NK-92 (cell line): ENCODE data around the gene REEP1.
"Not testable (repeated sequence)": the region's sequence is repeated elsewhere in the genome, so short reads cannot be mapped to it uniquely, and the experiment has no call there.

Source experiments
- DNase-seq: peaks from one replicate; lab custom pipeline; 2025; ENCODE audit not compliant: unreplicated experiment; lab: John Stamatoyannopoulos, UW

REEP1 gene

DNA sequence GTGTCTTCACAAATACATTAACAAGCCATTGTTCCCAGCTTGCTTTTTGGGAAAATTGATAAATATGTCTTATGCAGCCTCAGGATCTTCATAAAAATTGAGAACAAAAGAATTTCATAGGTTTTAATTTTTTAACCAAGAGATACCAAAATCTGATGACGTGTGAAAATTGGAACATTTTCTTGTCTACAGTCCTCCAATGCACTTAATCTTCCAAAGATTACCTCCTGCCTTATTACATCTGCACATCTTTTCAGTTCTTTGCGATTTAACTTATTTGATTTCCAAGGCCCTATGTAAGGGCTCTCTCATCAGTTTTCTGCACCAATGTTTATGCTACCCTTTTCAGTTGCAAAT is 135.1 kb downstream of the REEP1 start:
- no peak for DNase-seq

GRCh38 chr2:86201671-86202335 is 135.6 kb downstream of the REEP1 start:
- DNase-seq, result no peak

DNA sequence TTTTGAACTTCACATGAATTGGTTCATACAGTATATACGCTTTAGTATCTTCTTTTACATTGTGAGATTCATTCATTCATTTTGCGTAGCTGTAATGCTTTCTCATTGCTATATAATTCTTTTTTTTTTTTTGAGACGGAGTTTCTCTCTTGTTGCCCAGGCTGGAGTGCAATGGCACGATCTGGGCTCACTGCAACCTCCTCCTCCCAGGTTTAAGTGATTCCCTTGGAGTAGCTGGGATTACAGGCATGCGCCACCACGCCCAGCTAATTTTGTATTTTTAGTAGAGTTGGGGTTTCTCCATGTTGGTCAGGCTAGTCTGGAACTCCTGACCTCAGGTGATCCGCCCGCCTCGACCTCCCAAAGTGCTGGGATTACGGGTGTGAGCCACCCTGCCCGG is 136.9 kb downstream of the REEP1 start:
- not testable (repeated sequence) for DNase-seq

DNA sequence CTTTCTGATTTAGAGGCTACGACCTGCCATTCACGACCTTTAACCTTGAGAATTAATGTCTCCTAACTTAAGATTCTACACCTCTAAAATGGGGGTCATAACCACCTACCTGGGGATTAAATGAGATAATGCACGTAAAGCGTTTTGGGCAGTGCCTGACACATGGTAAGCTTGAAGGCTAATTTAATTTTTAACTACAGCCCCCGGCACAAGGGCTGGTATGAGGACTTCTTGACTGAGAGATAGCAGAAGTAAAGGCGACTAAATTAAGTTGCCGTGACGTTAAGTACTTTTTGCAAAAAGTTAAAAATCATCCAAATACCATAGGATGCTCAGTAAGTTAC is 137.6 kb downstream of the REEP1 start:
- DNase-seq, result no peak

- no peak for DNase-seq
Observed at GRCh38 chr2:86195808-86196387, 141.5 kb downstream of the REEP1 start.

GRCh38 chr2:86195055-86195807 is 142.2 kb downstream of the REEP1 start, which contains the start of gene IMMT:
Gene IMMT (minus strand): TSS chr2:86195462. CDS start chr2:86195382, 80 bp downstream.
- DNase-seq, result peak; percentile 59

GRCh38 chr2:86194751-86195054 is 142.7 kb downstream of the REEP1 start:
- no peak for DNase-seq

- no peak for DNase-seq
Observed at GRCh38 chr2:86193901-86194567, 143.4 kb downstream of the REEP1 start.

- no peak for DNase-seq
Observed at GRCh38 chr2:86189782-86190416, 147.5 kb downstream of the REEP1 start.

DNA sequence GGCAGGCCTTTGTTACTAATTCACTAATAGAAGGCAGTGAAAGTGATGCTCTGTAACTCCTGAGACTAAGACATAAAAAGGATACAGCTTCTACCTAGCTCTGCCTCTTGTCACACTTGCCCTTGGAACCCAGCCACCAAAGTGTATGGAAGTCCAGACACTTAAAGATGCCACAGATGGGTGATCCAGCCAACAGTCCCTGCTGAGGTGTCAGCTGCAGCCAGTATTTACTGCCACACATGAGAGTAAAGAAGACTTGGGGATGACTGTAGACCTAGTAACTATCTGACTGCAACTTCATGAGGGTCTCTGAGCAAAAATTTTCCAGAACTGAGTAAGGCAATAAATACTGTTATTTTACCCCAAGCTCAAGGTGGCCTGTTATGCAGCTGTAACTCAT is 151.0 kb downstream of the REEP1 start:
- no peak for DNase-seq

GRCh38 chr2:86185517-86186212 is 151.8 kb downstream of the REEP1 start:
- DNase-seq, result no peak

- no peak for DNase-seq
Observed at GRCh38 chr2:86176597-86176996, 160.8 kb downstream of the REEP1 start.

DNA sequence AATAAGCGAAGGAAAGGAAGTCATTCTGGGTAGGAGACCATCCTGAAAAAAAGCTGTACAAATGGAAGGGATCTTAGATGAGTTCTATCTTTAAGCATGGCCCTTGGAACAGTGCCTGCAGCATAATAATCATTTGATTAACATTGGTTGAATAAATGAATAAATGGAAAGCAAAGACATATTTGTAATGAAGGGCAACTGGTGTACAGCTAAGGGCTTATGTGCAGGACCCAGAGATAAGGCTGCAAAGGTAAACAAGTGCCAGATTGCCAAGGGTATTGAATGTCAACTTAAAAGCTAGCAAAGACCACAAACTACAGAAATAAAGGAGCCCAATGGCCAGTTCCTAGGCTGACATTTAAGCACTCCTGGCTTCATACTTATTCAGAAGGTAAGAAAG is 161.6 kb downstream of the REEP1 start:
- DNase-seq, result no peak

- no peak for DNase-seq
Observed at GRCh38 chr2:86174445-86174844, 163.0 kb downstream of the REEP1 start.

- no peak for DNase-seq
Observed at GRCh38 chr2:86172610-86173009, 164.8 kb downstream of the REEP1 start.

GRCh38 chr2:86171295-86171694 is 166.1 kb downstream of the REEP1 start:
- no peak for DNase-seq

DNA sequence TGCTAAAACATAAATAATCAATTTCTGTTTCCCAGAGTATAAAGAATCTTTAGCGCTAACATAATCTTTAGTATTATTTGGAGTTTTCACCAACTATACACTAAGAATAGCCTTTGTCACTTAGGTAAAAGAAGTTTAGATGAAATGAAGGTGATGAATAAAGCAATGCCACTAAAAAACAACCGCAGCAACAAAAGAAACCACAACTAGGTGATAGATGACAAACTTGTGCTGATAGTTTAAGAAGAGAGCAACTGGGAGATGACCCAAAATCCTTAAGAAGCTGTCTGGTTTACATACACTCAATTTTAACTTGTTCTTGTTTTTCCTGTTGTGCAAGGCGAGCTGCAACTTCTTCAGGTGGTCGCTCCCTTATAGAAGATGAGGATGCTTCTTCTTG is 167.0 kb downstream of the REEP1 start:
- DNase-seq, result no peak
